ENCODE data around the gene GABRE.

GABRE gene

GRCh38 chrX:151974336-151975227, at the start of gene GABRE:
GABRE (minus strand) TSS chrX:151974676; CDS start chrX:151974625, 51 bp downstream.
- no peak for DNase-seq (ENCODE audit: low read depth, low spot score)

- DNase-seq (ENCODE audit: low read depth, low spot score): no peak
These were observed 46.4 kb upstream of the GABRE start for GRCh38 chrX:152020888-152021287.

- no peak for DNase-seq (ENCODE audit: low read depth, low spot score)
These were observed 25.3 kb upstream of the GABRE start for GRCh38 chrX:151999813-152000212.

- no peak for DNase-seq (ENCODE audit: low read depth, low spot score)
These were observed 23.1 kb upstream of the GABRE start for GRCh38 chrX:151997539-151997938.

- DNase-seq (ENCODE audit: low read depth, low spot score): no peak
These were observed 21.9 kb upstream of the GABRE start for GRCh38 chrX:151996347-151996746.

GRCh38 chrX:151994476-151994875, 20.0 kb upstream of the GABRE start:
- no peak for DNase-seq (ENCODE audit: low read depth, low spot score)

- no peak for DNase-seq (ENCODE audit: low read depth, low spot score)
These were observed 14.3 kb upstream of the GABRE start for GRCh38 chrX:151988706-151989299.

GRCh38 chrX:151987108-151987507, 12.6 kb upstream of the GABRE start:
- no peak for DNase-seq (ENCODE audit: low read depth, low spot score)

- DNase-seq (ENCODE audit: low read depth, low spot score): no peak
These were observed 11.5 kb upstream of the GABRE start for GRCh38 chrX:151985955-151986354.

- DNase-seq (ENCODE audit: low read depth, low spot score): no peak
These were observed 11.1 kb upstream of the GABRE start for GRCh38 chrX:151985531-151985930.

- no peak for DNase-seq (ENCODE audit: low read depth, low spot score)
These were observed 10.4 kb upstream of the GABRE start for GRCh38 chrX:151984902-151985301.

- DNase-seq (ENCODE audit: low read depth, low spot score): no peak
These were observed 9.9 kb upstream of the GABRE start for GRCh38 chrX:151984328-151984727.

- no peak for DNase-seq (ENCODE audit: low read depth, low spot score)
These were observed 8.7 kb upstream of the GABRE start for GRCh38 chrX:151983186-151983585.

GRCh38 chrX:151982222-151982621, 7.7 kb upstream of the GABRE start:
- no peak for DNase-seq (ENCODE audit: low read depth, low spot score)

GRCh38 chrX:151981129-151981528, 6.7 kb upstream of the GABRE start:
- no peak for DNase-seq (ENCODE audit: low read depth, low spot score)

GRCh38 chrX:151977923-151978322, 3.4 kb upstream of the GABRE start:
- DNase-seq (ENCODE audit: low read depth, low spot score): no peak

- no peak for DNase-seq (ENCODE audit: low read depth, low spot score)
These were observed 2.5 kb upstream of the GABRE start for GRCh38 chrX:151977009-151977408.

- DNase-seq (ENCODE audit: low read depth, low spot score): no peak
These were observed 1.3 kb upstream of the GABRE start for GRCh38 chrX:151975736-151976275.

GRCh38 chrX:151975228-151975593, 735 bp upstream of the GABRE start:
- no peak for DNase-seq (ENCODE audit: low read depth, low spot score)

- no peak for DNase-seq (ENCODE audit: low read depth, low spot score)
These were observed 583 bp downstream of the GABRE start for GRCh38 chrX:151973851-151974335.

- no peak for DNase-seq (ENCODE audit: low read depth, low spot score)
These were observed 1.3 kb downstream of the GABRE start for GRCh38 chrX:151973060-151973661.

GRCh38 chrX:151970661-151971060, 3.8 kb downstream of the GABRE start:
- DNase-seq (ENCODE audit: low read depth, low spot score): no peak
